Activated naive CD8-positive, alpha-beta T cell treated with anti-CD3 and anti-CD28 coated beads, Interleukin-2, amount 10 ng/mL, durations not matched to agents 7 days and 5 days (primary cell): Measurements from ENCODE around the gene DHX36. TPM values are rescaled to one million over a fixed set of nuclear protein-coding genes. Genes with fewer than 3 reads are reported as not detected.
A peak's percentile ranks its signal among the peaks of the same experiment; 100 is the strongest.

Experiments
- ATAC-seq: fragments of 150-1000 bp; cut with Tn5 transposase; one replicate; pipeline ENCODE4 v1.10.0; 2021; ENCODE audit warnings: low read depth, moderate library complexity
- POLR2A ChIA-PET: fragments of 350-600 bp; sonication (Branson Sonifier 250); formaldehyde crosslinking; loops from one replicate; lab custom pipeline; 2021; ENCODE audit warnings: antibody characterized with exemption; lab: Charles Lee
- DNase-seq: peaks from one replicate; pipeline ENCODE4 v3.0.0; 2021
- H3K27ac Mint-ChIP-seq: one replicate; pipeline ENCODE4 v1.8.0; 2022; ENCODE audit warnings: mild to moderate bottlenecking, mixed read lengths
- H3K27me3 Mint-ChIP-seq: one replicate; pipeline ENCODE4 v1.8.0; 2022; ENCODE audit warnings: mild to moderate bottlenecking, moderate library complexity, mixed read lengths
- H3K36me3 Mint-ChIP-seq: one replicate; pipeline ENCODE4 v1.8.0; 2021; ENCODE audit warnings: mild to moderate bottlenecking, mixed read lengths
- H3K4me1 Mint-ChIP-seq: one replicate; pipeline ENCODE4 v1.8.0; 2021; ENCODE audit warnings: mixed read lengths
- H3K4me3 Mint-ChIP-seq: one replicate; pipeline ENCODE4 v1.8.0; 2022; ENCODE audit warnings: mild to moderate bottlenecking, moderate library complexity, mixed read lengths
- H3K9me3 Mint-ChIP-seq: one replicate; pipeline ENCODE4 v1.8.0; 2021; ENCODE audit warnings: mixed read lengths
- total RNA-seq, 2 experiments: library from RNA; stranded (reverse); gene quantifications; one replicate each; pipeline ENCODE4 v1.2.3, GENCODE V29; 2021

The DHX36 gene
- total RNA-seq: 10 to 100 TPM; 74.0 to 80.0 TPM

DNA sequence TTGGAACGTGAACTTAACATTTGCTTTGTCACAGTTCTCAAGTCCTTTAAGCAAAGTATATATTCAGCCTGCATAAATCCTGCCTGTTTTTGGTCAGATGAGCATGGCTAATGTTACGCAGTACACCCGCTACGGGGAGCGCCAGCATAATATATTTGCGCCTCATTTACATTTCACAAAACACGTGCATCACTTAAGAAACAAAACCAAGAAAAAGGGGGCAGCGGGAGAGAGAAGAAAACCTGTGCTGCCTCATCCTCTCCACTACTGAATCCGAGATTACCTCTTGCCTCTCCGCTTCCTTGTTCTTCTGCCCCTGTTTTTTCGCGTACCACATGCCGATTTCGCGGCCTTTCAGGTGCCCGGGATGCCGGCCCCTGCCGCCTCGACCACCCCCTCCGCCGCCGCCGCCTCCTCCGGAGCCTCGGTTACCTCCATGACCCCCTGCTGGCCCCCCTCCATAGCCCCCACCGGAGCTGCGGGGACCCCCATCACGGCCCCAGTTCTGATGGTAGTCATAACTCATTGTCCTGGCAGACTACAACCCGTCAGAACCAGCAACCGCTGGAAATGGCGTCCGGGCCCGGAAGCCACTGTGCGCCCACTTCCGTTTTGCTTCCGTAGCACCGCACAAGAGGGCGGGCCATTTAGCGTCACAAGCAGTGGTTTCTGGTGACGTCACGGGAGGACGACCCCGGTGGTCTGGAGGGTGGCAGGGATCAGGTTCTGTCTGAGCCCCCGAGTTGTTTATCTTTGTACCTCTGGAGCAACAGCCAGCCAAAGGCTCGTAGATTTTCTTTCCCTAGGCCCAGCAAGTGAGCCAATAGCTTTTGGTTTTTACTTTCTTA lies at the start of gene DHX36:
DHX36 (minus strand) TSS at position 597 of the 848 bp plus-strand sequence; CDS start at position 526, 71 bp downstream.
- DNase-seq (peak; percentile 91), ATAC-seq (peak; percentile 92)
- Mint-ChIP-seq H3K27me3 (peaks cover 4% of the 10 kb centered on the region), H3K27ac (peak within 1 kb of the TSS; percentile 98), H3K4me3 (peak within 1 kb of the TSS; percentile 93), H3K9me3 (no peaks in the 10 kb centered on the region), H3K4me1 (peaks cover 21% of the 10 kb centered on the region), H3K36me3 (peaks cover 14% of the 10 kb centered on the region)
- POLR2A ChIA-PET: interaction anchor here (0.6 to 1.4 kb wide), 4 partner anchors 8 to 203 kb away, joined by 3 to 6 read pairs (median 4); partner anchors contain the start of gene ARHGEF26

- H3K36me3 Mint-ChIP-seq: no peaks in the 10 kb centered on the region
- no peaks in the 10 kb centered on the region for H3K27me3 Mint-ChIP-seq
- H3K27ac Mint-ChIP-seq: no peak overlapping the region
- no peak for ATAC-seq
- H3K9me3 Mint-ChIP-seq: no peaks in the 10 kb centered on the region
- POLR2A ChIA-PET: no interaction called here
- H3K4me1 Mint-ChIP-seq: no peaks in the 10 kb centered on the region
- DNase-seq: no peak
- H3K4me3 Mint-ChIP-seq: no peak overlapping the region
Measured at GRCh38 chr3:154367221-154367620, 42.9 kb upstream of the DHX36 start.

DNA sequence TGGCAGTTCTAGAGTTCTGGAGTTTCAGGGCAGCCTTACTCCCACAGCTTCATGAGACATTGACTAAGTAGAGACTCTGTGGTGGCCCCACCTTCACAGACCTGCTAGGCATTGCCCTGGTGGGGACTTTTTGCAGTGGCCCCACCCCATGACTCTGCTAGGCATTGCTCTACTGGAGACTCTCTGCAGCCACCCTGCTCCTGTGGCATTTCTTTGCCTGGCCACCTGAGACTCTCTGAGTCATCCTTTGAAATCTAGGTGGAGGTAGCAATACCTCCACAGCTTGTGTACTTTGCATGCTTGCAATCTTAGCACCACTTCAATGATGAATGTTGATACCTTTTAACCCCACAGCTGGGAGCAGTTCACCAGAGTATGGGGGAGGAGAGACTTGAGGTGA lies 40.6 kb upstream of the DHX36 start:
- Mint-ChIP-seq H3K4me3 (no peak overlapping the region), H3K4me1 (no peaks in the 10 kb centered on the region), H3K36me3 (no peaks in the 10 kb centered on the region), H3K9me3 (no peaks in the 10 kb centered on the region), H3K27ac (no peak overlapping the region), H3K27me3 (no peaks in the 10 kb centered on the region)
- ATAC-seq: no peak
- no peak for DNase-seq
- POLR2A ChIA-PET: no interaction called here

DNA sequence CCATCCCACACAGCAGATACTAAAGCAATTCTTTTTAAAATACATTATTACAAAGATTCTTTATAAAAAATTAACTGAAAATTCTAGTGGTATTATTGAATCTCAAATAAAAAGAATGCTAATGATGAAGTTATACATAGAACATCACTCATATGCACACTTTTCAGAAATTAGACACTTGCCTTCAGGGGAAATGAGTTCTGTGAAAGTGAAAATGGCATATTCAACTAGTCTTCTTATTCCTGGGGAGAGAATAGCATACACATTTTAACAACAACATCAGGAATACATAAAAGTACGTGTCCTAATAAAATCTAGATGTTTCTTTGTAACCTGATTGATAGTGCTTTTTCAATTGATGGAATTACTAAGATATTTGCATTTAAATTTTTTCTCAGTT lies 36.8 kb upstream of the DHX36 start:
- DNase-seq (no peak), ATAC-seq (no peak)
- Mint-ChIP-seq H3K36me3 (no peaks in the 10 kb centered on the region), H3K27me3 (peaks cover 2% of the 10 kb centered on the region), H3K27ac (no peak overlapping the region), H3K4me1 (no peaks in the 10 kb centered on the region), H3K4me3 (no peak overlapping the region), H3K9me3 (no peaks in the 10 kb centered on the region)
- POLR2A ChIA-PET: no interaction called here

DNA sequence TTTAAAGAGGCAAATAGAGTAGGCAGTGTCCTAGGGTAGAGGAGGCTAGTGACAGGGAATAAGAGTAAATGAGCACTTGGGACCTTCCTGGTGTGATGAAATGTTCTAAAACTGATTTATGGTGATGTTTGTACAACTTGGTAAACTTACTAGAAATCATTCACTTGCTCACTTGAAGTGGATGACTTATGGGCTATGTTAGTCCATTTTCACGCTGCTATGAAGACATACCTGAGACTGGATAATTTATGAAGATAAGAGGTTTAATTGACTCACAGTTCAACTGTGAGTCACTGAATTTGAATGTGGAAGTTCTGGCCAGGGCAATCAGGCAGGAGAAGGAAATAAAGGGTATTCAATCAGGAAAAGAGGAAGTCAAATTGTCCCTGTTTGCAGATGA lies 31.7 kb upstream of the DHX36 start:
- Mint-ChIP-seq H3K9me3 (peaks cover 2% of the 10 kb centered on the region), H3K4me3 (no peak overlapping the region), H3K27me3 (peaks cover 14% of the 10 kb centered on the region), H3K4me1 (no peaks in the 10 kb centered on the region), H3K27ac (no peak overlapping the region), H3K36me3 (no peaks in the 10 kb centered on the region)
- DNase-seq: no peak
- ATAC-seq: no peak
- POLR2A ChIA-PET: no interaction called here

GRCh38 chr3:154349223-154349622 lies 24.9 kb upstream of the DHX36 start:
- POLR2A ChIA-PET: no interaction called here
- H3K4me1 Mint-ChIP-seq: no peaks in the 10 kb centered on the region
- no peak for ATAC-seq

DNA sequence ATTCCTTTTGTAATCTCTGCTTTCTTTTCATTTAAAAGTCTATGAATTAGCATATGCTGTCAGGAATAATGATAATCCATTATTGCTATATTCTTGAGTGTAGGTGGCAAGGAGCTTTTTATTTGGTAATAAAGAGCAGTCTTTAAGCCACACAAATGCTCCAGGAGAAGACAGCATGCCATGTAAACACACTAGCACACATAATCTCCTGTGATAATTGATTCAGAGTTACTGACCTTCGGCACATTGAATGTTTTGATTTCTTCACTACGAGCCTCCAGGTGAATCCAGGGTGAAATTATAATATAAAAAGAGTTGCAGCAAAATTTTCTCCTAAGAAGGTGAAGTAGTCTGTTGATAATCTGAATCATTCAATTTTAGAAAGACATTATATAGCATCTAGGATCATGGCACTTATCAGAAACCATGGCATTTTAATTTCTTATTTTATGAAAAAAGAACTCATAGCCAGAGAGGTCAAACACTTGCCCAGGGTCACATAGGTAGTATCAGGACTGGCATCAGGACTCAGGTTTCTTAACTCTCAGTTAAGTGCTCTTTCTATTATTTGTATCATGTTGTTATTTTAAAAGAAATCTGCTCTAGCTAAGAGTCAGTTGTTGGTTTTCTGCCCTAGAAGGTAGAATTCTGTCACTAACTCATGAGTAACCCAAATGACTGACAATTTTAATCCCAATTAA lies 21.3 kb upstream of the DHX36 start:
- Mint-ChIP-seq H3K27me3 (peaks cover 18% of the 10 kb centered on the region), H3K9me3 (no peaks in the 10 kb centered on the region), H3K27ac (no peak overlapping the region), H3K4me3 (no peak overlapping the region), H3K36me3 (no peaks in the 10 kb centered on the region), H3K4me1 (no peaks in the 10 kb centered on the region)
- no peak for DNase-seq
- ATAC-seq: no peak
- POLR2A ChIA-PET: no interaction called here

More at GRCh38 chr3:154349223-154349622, 24.9 kb upstream of the DHX36 start:
- no peak for DNase-seq
- H3K36me3 Mint-ChIP-seq: no peaks in the 10 kb centered on the region
- peaks cover 2% of the 10 kb centered on the region for H3K9me3 Mint-ChIP-seq
- H3K4me3 Mint-ChIP-seq: no peak overlapping the region
- H3K27me3 Mint-ChIP-seq: peaks cover 28% of the 10 kb centered on the region
- no peak overlapping the region for H3K27ac Mint-ChIP-seq

DNA sequence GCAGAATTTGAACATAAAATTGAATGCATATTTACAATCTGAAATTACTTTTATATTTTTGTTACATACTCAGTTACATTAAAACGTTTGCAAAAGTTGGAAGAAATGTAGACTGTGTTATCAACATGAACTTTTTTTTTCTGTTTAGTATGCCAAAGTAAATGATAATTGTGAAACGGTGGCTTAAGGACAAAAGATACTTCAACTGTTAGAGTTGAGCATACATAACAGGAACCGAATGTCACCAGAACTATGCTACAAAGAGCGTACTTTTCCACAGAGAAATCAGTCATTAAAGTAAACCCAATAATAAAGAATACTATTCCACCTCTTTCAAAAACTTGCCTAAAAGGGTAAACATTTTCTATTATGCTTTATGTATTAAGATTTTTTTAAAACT lies 14.3 kb upstream of the DHX36 start:
- no peak overlapping the region for H3K4me3 Mint-ChIP-seq
- no peak overlapping the region for H3K27ac Mint-ChIP-seq
- POLR2A ChIA-PET: no interaction called here
- peaks cover 7% of the 10 kb centered on the region for H3K27me3 Mint-ChIP-seq
- no peaks in the 10 kb centered on the region for H3K36me3 Mint-ChIP-seq
- no peak for DNase-seq
- no peaks in the 10 kb centered on the region for H3K4me1 Mint-ChIP-seq
- H3K9me3 Mint-ChIP-seq: no peaks in the 10 kb centered on the region
- no peak for ATAC-seq

GRCh38 chr3:154338008-154338407 lies 13.7 kb upstream of the DHX36 start:
- POLR2A ChIA-PET: no interaction called here
- DNase-seq (no peak), ATAC-seq (no peak)
- H3K4me3 Mint-ChIP-seq: no peak overlapping the region
- no peaks in the 10 kb centered on the region for H3K9me3 Mint-ChIP-seq
- peaks cover 11% of the 10 kb centered on the region for H3K27me3 Mint-ChIP-seq
- H3K4me1 Mint-ChIP-seq: no peaks in the 10 kb centered on the region
- no peak overlapping the region for H3K27ac Mint-ChIP-seq
- no peaks in the 10 kb centered on the region for H3K36me3 Mint-ChIP-seq

- H3K4me3 Mint-ChIP-seq: no peak overlapping the region
- H3K4me1 Mint-ChIP-seq: no peaks in the 10 kb centered on the region
- peaks cover 17% of the 10 kb centered on the region for H3K27me3 Mint-ChIP-seq
- no peak for ATAC-seq
- no peaks in the 10 kb centered on the region for H3K36me3 Mint-ChIP-seq
- POLR2A ChIA-PET: no interaction called here
- DNase-seq: no peak
- no peaks in the 10 kb centered on the region for H3K9me3 Mint-ChIP-seq
- H3K27ac Mint-ChIP-seq: no peak overlapping the region
Measured at GRCh38 chr3:154334973-154335420, 10.7 kb upstream of the DHX36 start.

DNA sequence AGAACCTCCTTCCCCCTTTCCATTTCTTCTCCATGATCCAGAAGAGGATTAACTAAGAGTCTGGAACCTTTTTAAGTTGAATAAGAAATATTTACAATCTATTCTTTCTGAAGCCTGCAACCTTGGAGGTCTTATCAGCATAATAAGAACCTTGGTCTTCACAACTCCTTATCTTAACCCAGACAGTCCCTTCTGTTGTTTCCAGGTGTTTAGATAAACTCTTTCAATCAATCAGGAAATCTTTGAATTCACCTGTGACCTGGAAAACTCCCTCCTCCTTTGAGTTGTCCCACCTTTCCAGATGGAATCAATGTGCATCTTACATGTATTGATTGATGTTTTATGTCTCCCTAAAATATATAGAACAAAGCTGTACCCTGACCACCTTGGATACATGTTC lies 3.6 kb upstream of the DHX36 start:
- peaks cover 1% of the 10 kb centered on the region for H3K36me3 Mint-ChIP-seq
- H3K27ac Mint-ChIP-seq: no peak overlapping the region
- H3K4me1 Mint-ChIP-seq: peaks cover 7% of the 10 kb centered on the region
- H3K4me3 Mint-ChIP-seq: no peak overlapping the region
- H3K9me3 Mint-ChIP-seq: no peaks in the 10 kb centered on the region
- ATAC-seq (no peak), DNase-seq (no peak)
- POLR2A ChIA-PET: no interaction called here
- H3K27me3 Mint-ChIP-seq: peaks cover 16% of the 10 kb centered on the region

- POLR2A ChIA-PET: interaction anchor here (0.6 to 1.4 kb wide), 3 partner anchors 9 to 204 kb away, joined by 3 to 6 read pairs (median 4); partner anchors contain the start of gene ARHGEF26
- Mint-ChIP-seq H3K27me3 (peaks cover 4% of the 10 kb centered on the region), H3K36me3 (peaks cover 14% of the 10 kb centered on the region), H3K4me1 (peaks cover 21% of the 10 kb centered on the region), H3K27ac (peak overlapping the region; percentile 98), H3K4me3 (peak overlapping the region; percentile 93), H3K9me3 (no peaks in the 10 kb centered on the region)
- DNase-seq: no peak
- no peak for ATAC-seq
Measured at GRCh38 chr3:154324919-154325318, 632 bp upstream of the DHX36 start.

- Mint-ChIP-seq H3K4me3 (peak overlapping the region; percentile 51), H3K36me3 (peaks cover 38% of the 10 kb centered on the region), H3K27ac (peak overlapping the region; percentile 23), H3K4me1 (peaks cover 20% of the 10 kb centered on the region), H3K27me3 (no peaks in the 10 kb centered on the region), H3K9me3 (no peaks in the 10 kb centered on the region)
- ATAC-seq (peak; percentile 39), DNase-seq (no peak)
- POLR2A ChIA-PET: interaction anchor here (1.4 kb wide), 1 partner anchor 8 kb away, joined by 3 read pairs; no protein-coding TSS in a partner anchor
Measured at GRCh38 chr3:154316974-154317767, 7.1 kb downstream of the DHX36 start.
